SJCRH30 (cell line): Measurements from ENCODE around the gene PRKAG1. TPM values are rescaled to one million over a fixed set of nuclear protein-coding genes. Genes with fewer than 3 reads are reported as not detected.

ENCODE experiments used
- DNase-seq, 2 experiments: peaks; one replicate each; pipeline ENCODE4 v3.0.0-alpha.2; 2015 to 2020
- H3K27ac ChIP-seq: fragments of 250-450 bp; sonication (Bioruptor Pico); 2 replicates; pipeline ENCODE4 v1.5.1; 2020; ENCODE audit warnings: mild to moderate bottlenecking, moderate library complexity
- H3K27me3 ChIP-seq: fragments of 250-450 bp; sonication (Bioruptor Pico); 2 replicates; pipeline ENCODE4 v1.5.1; 2020; ENCODE audit warnings: mild to moderate bottlenecking, moderate library complexity
- H3K36me3 ChIP-seq: fragments of 250-450 bp; sonication (Bioruptor Pico); 2 replicates; pipeline ENCODE4 v1.5.1; 2020; ENCODE audit warnings: mild to moderate bottlenecking, moderate library complexity
- H3K4me1 ChIP-seq: fragments of 250-450 bp; sonication (Bioruptor Pico); 2 replicates; pipeline ENCODE4 v1.5.1; 2020; ENCODE audit warnings: mild to moderate bottlenecking, moderate library complexity
- H3K4me3 ChIP-seq: fragments of 250-450 bp; sonication (Bioruptor Pico); 2 replicates; pipeline ENCODE4 v1.5.1; 2020; ENCODE audit warnings: mild to moderate bottlenecking, moderate library complexity
- H3K9me3 ChIP-seq: fragments of 250-450 bp; sonication (Bioruptor Pico); replicated peaks from 2 replicates; pipeline ENCODE4 v1.5.1; 2020; ENCODE audit warnings: mild to moderate bottlenecking, moderate library complexity
- total RNA-seq: library from RNA; depleted of rRNA; stranded (reverse); fragments of >200 nt; shearing (Covaris generic); gene quantifications from 2 replicates; pipeline ENCODE4 v1.2.3, GENCODE V29; 2014

PRKAG1 gene
- total RNA-seq, 1 experiment from 2014 or later: 43.0 TPM

DNA sequence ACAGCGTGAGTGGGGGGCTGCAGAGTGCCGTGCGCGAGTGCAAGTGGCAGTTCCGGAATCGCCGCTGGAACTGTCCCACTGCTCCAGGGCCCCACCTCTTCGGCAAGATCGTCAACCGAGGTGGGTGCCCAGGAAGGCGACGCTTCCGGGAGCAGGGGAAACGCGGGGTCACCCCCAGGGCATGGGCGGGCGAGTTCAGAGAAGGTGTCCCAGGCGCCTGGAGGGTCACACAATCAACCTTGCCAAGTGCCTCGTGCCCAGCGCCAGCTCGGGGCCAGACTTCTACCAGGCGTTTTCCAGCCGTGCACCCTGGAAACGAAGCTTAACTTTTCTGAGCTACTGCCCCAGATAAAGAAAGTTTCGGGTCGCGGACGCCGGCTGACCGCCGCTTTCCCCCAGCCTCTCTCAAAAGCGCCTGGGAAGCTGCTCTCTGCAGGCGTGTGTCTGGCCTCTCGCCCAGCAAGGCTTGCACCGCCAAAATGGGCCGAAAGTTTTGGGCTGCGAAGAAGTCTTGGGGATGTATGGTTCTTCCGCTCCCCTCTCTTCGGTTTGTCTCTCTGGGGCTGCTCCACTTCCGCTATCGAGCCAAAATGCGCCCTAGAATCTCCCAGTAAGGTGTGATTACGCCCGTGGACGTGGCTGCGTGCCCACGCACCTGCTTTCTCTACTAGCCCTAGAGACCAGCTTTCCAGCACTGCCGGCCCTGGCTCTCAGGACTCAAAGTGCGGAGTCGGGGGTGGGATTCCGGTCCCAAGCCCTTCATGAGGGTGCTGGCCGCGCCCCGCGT is 38.8 kb downstream of the PRKAG1 start:
- no peaks in the 10 kb centered on the region for H3K36me3 ChIP-seq
- DNase-seq: no peak
- peaks cover 29% of the 10 kb centered on the region for H3K4me1 ChIP-seq
- no peaks in the 10 kb centered on the region for H3K27me3 ChIP-seq
- no peaks in the 10 kb centered on the region for H3K9me3 ChIP-seq
- no peak overlapping the region for H3K27ac ChIP-seq
- no peak overlapping the region for H3K4me3 ChIP-seq

DNA sequence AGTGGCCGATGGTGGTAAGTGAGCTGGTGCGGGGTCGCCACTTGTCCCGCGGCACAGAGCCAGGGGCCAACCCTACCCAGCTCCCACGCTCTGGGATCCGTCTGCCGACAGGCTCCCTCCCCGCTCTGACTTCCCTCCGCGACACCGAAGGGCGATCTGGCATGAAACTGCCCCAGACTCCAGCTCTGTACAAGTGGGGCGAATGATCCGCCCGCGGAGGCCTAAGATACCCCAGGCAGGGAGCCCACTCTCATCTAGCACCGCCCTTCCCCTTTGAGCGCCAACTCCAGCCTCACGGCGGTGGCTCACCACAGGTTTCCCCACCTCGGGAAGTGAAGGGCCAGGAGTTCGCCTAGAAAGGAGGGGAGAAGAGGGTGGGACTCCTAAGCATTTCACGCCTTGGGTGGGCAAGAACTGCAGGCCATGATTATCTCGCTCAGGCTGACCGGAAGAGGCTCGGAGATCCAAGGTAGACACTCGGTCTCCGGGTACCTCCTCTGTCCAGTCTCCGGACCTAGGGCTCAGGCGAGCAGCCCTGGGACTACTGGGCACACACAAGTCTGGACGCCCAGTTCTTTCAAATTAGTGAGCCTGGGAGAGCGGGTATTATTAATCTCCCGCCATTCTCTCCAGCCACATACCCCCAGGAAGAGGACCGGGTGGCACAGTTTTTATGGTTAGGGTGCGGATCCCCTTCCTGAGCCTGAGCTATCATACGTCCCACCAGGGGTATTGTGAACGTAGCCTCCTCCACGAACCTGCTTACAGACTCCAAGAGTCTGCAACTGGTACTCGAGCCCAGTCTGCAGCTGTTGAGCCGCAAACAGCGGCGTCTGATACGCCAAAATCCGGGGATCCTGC is 39.6 kb downstream of the PRKAG1 start:
- Histone ChIP-seq H3K4me3 (no peak overlapping the region), H3K27me3 (no peaks in the 10 kb centered on the region), H3K36me3 (no peaks in the 10 kb centered on the region), H3K9me3 (no peaks in the 10 kb centered on the region), H3K27ac (no peak overlapping the region), H3K4me1 (peaks cover 21% of the 10 kb centered on the region)
- DNase-seq: no peak

DNA sequence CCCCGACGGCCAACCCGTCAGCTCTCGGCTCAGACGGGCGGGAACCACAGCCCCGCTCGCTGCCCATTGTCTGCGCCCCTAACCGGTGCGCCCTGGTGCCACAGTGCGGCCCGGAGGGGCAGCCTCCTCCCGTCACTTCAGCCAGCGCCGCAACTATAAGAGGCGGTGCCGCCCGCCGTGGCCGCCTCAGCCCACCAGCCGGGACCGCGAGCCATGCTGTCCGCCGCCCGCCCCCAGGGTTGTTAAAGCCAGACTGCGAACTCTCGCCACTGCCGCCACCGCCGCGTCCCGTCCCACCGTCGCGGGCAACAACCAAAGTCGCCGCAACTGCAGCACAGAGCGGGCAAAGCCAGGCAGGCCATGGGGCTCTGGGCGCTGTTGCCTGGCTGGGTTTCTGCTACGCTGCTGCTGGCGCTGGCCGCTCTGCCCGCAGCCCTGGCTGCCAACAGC is 40.3 kb downstream of the PRKAG1 start, which contains the start of gene WNT1:
WNT1 (plus strand) TSS at position 32 of the 450 bp plus-strand sequence; CDS start at position 361, 329 bp downstream.
- no peak within 1 kb of the TSS for H3K4me3 ChIP-seq

DNA sequence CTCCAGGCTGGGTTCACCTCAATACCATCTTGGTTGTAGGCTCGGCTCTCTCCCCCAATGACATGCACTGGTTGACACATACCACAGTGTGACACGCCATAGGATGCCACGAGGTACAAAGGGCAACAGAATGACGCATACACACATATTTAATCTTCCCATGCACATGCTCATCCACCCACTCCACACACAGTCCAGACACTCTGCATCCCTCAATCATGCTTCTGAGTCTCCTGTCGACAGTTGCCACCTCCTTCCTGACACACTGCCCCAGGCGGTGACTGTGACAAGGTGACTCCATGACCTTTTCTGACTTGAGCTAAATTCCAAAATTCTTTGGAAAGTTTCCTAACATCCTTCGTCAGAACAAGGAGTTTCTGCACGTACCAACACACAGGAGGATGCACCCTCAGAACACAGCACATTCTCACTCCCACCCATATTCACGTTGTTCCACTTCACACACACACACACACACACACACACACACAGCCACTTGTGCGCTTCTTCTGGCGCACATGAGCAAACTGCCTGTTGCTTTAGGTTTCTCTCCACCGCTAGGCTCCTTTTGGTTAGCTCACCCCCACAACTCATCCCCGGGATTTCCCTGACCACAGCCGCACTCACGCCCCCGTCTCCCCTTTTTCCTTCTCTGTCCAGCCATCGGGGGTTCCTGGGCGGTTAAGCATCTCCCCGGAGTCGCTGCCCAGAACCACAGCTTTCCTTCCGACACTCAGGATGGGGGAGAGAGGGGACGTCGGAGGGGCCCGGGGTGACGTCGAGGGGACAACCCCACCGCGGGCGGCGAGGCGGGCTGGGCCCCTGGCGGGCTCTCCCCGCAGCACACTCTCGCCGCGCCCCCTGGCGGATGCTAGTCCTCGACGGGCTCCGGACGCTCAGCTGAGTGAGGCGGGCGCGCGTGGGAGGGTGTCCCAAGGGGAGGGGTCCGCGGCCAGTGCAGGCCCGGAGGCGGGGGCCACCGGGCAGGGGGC is 41.0 kb downstream of the PRKAG1 start:
- H3K4me1 ChIP-seq: peaks cover 9% of the 10 kb centered on the region
- no peaks in the 10 kb centered on the region for H3K36me3 ChIP-seq
- no peak for DNase-seq

More for the DNA sequence above, 40.3 kb downstream of the PRKAG1 start, which contains the start of gene WNT1:
- Histone ChIP-seq H3K9me3 (no peaks in the 10 kb centered on the region), H3K27ac (no peak within 1 kb of the TSS), H3K27me3 (no peaks in the 10 kb centered on the region), H3K4me1 (peaks cover 15% of the 10 kb centered on the region), H3K36me3 (no peaks in the 10 kb centered on the region)
- DNase-seq: no peak

DNA sequence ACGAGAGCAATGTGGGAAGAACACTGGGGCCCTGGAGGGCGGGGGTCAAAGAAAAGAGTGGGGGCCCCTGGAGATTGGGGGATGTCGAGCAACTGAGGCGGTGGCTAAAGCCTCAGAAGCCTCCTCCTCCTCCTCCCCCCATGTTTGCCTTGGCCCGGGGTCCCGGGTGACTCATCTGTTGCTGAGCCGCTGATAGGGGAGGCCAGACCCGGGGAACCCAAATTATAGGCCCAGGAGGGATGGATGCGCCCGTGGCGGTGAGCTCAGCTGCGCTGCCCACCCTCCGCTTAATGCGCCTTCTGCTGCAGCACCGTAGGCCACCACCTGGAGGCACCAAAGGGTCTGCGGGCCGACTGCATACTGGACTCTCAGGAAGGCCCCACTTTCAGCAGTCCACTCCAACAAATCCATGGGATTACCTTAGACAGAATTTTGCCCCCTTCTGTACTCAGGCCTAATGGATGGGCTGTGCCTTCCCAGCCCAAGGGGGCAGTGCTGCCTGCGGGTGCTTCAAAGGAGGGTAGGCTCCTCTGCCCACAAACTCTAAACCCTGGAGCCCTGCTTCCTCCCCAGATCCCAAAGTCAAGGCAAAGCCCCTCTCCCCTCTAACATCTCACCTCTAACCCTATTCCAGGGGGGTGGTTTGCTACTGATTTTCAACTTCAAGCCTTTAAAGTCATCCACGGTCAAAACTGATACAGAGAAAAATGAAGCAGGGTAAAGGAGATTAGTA is 44.5 kb downstream of the PRKAG1 start:
- DNase-seq: peak in 1 of 2 experiments; percentile 32
- Histone ChIP-seq H3K36me3 (no peaks in the 10 kb centered on the region), H3K27me3 (peaks cover 4% of the 10 kb centered on the region), H3K9me3 (no peaks in the 10 kb centered on the region), H3K4me1 (peaks cover 17% of the 10 kb centered on the region), H3K4me3 (no peak overlapping the region), H3K27ac (no peak overlapping the region)

More for the DNA sequence above, 41.0 kb downstream of the PRKAG1 start:
- no peak overlapping the region for H3K27ac ChIP-seq
- H3K4me3 ChIP-seq: no peak overlapping the region
- no peaks in the 10 kb centered on the region; the same call in 1 of the 2 replicates for H3K27me3 ChIP-seq
- no peaks in the 10 kb centered on the region for H3K9me3 ChIP-seq

DNA sequence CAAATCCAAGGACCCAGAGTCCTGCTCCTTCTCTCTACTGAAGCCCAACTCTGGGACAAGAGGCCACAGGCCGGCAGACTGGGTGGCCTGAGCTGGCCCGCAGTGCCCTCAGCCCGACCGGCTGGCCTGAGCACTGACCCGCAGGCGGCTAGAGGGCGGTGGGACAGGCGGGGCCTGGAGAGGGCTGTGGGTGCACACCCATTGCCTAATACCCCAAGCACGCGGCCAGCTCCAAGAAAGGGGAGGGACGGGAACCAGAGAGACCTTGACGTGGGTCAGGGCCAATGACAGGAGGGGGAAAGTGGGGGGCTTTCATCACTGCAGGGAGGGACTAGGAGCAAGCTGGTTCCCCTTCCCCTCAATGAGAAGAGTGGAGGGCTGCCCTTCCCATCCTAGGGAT is 45.0 kb downstream of the PRKAG1 start:
- Histone ChIP-seq H3K27me3 (peaks cover 4% of the 10 kb centered on the region), H3K27ac (no peak overlapping the region), H3K4me3 (no peak overlapping the region), H3K36me3 (no peaks in the 10 kb centered on the region), H3K4me1 (peaks cover 21% of the 10 kb centered on the region), H3K9me3 (no peaks in the 10 kb centered on the region)
- no peak for DNase-seq

DNA sequence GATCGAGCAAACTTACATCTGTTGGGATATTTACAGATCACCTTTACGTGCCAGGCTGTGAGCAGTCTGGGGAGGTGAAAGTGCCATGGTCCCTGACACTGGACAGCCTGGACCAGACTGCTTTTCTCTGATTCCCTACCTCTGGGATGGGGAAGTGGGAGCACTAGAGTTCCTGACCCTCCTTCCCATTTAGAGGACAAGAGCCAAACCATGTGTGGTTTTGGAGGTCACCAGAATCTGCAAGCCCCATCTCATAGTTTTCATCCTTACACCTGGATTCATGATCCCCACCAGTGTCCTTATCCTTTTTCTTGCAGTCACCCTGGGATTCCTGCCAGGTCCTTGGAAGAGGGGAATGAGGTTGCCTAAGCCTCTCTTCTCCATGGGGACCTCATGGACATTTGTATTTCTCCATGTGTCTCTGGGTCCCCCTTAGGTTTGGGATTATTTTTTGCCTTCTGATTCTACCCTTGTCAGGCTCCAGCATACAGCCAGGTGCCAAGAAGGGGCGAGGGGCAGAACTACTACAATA is 45.6 kb downstream of the PRKAG1 start:
- DNase-seq: no peak

DNA sequence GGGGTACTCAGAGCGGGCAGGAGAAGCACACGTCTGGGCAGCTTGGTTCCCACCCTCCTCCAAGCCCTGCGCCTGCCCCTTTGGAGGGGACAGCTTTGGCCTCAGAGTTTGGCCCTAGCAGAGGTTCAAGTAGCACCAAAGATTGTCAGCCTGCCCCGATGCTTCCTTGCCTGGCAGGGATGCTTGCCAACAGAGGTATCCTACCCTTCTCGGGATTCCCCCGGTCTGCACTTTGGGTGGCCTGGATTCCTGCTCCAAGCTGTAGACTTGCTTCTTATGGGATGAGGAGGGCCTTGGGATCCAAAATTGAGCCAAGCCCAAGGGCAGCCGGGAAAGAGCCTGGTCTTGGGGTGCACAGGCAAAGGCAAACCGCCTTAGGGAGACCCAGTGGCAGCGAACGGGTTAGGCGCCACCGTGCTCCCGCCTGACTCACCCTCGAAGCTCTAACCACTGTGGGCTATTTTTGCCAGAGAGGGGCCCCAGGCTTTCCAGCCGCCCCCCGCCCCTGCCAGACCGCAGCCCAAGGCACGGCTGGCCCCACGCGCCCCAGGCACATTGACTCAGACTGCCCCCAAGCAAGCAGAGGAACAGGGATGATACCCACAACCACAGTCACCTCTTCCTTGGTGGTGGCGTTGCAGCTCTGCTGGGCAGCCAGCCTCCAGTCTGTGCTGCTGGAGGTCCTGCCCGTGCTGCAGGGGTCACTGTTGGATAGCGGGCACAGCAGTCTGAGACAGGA is 46.2 kb downstream of the PRKAG1 start:
- Histone ChIP-seq H3K36me3 (no peaks in the 10 kb centered on the region), H3K27me3 (peaks cover 4% of the 10 kb centered on the region), H3K9me3 (no peaks in the 10 kb centered on the region), H3K4me1 (peaks cover 21% of the 10 kb centered on the region), H3K27ac (no peak overlapping the region), H3K4me3 (no peak overlapping the region)
- peak; percentile 39 to 52 for DNase-seq

More for the DNA sequence above, 45.6 kb downstream of the PRKAG1 start:
- Histone ChIP-seq H3K4me3 (no peak overlapping the region), H3K27me3 (peaks cover 4% of the 10 kb centered on the region), H3K4me1 (peaks cover 21% of the 10 kb centered on the region), H3K9me3 (no peaks in the 10 kb centered on the region), H3K36me3 (no peaks in the 10 kb centered on the region), H3K27ac (no peak overlapping the region)

DNA sequence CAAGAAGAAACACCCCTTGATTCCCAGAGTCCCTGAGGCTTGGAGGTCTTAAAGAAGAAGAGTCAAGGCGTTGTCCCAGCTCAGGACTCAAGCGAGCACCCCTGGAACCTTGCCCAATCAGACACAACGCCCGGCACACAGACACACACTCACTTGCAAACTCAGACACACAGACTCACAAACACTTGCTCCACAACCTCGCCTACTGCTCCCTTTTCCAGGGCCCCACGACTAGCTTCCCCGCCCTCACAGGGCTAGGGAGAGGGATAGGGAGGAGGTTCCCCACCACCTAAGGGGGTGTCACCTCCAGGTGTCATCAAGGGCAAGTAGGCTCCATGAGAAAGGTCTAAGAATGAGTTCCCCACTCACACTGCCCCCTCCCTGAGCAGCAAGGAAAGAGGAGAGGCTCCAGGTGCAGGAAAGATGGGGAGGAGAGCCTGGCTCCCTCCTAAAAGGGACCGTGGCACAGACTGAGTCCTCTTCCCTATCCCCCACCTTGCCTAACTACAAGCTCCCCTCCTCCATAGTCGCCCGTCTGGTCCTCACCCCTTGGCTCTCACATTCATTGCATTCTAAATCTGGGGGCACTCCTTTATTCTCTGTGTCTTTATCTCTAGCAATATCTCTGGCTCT is 47.8 kb downstream of the PRKAG1 start:
- no peak overlapping the region for H3K27ac ChIP-seq
- H3K9me3 ChIP-seq: no peaks in the 10 kb centered on the region
- H3K4me1 ChIP-seq: peaks cover 24% of the 10 kb centered on the region
- no peak for DNase-seq
- peaks cover 4% of the 10 kb centered on the region for H3K27me3 ChIP-seq
- no peaks in the 10 kb centered on the region for H3K36me3 ChIP-seq
- peak overlapping the region; percentile 57 for H3K4me3 ChIP-seq

DNA sequence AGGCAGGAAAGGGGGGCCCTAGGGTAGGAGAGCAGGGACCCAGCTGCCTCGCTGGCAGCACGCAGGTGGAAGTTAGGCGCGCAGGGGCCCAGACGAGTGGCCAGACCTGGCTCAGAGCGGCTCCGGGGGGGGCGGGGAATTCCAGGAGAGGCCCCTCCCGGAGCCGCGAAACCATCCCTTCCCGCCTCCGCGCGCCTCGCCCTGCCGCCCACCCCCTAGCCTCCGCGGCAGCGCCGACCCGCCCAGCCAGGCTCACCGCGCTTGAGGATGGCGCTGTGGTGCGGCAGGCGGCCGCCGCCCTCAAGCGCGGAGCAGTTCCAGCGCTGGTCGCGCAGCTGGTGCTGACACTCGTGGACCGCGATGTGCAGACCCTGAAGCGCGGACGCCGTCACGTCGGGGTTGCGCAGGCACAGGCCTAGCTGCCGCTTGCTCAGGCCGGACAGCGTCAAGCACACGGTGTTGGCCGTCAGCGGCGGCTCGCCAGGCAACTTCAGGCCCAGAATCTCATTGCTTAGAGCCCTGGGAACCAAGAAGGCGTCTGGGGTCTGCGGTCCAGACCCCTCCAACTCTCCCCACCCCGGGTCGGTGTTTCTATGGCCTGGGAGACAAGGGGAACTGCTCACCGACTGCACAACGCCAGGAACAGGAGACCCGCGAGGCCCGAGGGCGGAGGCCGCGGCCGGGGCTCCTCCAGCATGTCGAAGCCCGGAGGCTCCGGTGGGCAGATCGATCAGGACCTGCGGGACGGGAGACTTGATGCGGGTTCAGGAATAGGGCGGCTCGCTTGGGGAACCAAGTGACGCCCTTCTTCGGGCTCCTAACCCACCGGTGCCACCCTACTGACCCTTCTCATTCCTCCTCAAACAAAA is 48.5 kb downstream of the PRKAG1 start:
- peaks cover 24% of the 10 kb centered on the region for H3K4me1 ChIP-seq
- H3K27me3 ChIP-seq: peaks cover 4% of the 10 kb centered on the region
- H3K36me3 ChIP-seq: no peaks in the 10 kb centered on the region
- no peak overlapping the region for H3K4me3 ChIP-seq
- H3K9me3 ChIP-seq: no peaks in the 10 kb centered on the region
- no peak overlapping the region for H3K27ac ChIP-seq
- DNase-seq: no peak

DNA sequence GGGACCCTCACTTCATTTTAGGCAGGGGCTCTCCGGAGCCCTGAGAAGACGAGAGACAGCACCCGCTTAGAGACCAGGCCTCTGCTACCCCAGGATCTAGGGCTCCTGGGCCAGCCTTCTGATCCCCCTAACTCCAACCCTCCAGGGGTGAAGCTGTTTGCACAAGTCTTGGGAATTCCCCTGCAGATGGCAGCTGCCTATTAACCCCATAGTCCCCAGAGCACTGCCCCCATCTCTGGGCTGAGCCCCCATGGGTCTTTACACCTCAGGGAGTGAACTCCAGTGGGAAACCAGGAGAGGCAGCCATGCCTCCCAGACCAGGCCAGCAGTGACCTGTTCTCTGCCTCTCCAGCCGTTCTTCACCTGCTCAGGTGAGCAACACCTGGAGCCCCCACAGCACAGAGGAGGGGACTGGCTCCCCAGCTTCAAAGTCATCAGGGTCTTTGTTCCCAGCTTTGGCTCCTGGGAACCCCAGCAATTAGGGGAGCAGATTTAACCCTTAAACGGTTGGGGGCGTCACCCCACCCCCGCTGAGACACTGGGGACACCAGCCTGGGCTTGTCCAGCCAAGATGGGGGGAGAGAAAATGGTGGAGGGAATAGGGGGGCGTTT is 49.3 kb downstream of the PRKAG1 start:
- H3K27me3 ChIP-seq: peaks cover 4% of the 10 kb centered on the region
- no peaks in the 10 kb centered on the region for H3K36me3 ChIP-seq
- no peak overlapping the region for H3K4me3 ChIP-seq
- peaks cover 24% of the 10 kb centered on the region for H3K4me1 ChIP-seq
- no peaks in the 10 kb centered on the region for H3K9me3 ChIP-seq
- no peak overlapping the region for H3K27ac ChIP-seq
- DNase-seq: peak in 1 of 2 experiments; percentile 52
